ENCODE results near the gene ZBTB46.
"Not testable (repeated sequence)": the region's sequence is repeated elsewhere in the genome, so short reads cannot be mapped to it uniquely, and the experiment has no call there.

ZBTB46 gene

DNA sequence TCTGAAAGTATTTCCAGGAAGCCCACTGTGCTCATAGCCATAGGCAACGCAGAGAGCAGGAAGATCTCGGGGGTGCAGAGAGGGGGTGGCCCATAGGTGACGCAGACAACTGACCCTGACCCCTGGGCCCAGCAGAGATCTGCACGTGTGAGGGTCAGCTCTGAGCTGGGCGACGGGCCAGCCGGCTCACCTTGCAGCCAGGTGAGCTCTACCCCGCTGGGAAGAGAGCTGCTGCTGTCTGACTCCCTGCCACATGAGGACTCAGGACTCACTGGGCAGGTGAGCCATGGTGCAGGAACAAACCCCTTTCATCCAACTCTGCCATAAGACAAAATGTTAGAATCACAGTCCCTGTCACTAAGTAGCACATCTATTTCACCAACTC, 19.6 kb downstream of the ZBTB46 start:
- no peak for DNase-seq

DNA sequence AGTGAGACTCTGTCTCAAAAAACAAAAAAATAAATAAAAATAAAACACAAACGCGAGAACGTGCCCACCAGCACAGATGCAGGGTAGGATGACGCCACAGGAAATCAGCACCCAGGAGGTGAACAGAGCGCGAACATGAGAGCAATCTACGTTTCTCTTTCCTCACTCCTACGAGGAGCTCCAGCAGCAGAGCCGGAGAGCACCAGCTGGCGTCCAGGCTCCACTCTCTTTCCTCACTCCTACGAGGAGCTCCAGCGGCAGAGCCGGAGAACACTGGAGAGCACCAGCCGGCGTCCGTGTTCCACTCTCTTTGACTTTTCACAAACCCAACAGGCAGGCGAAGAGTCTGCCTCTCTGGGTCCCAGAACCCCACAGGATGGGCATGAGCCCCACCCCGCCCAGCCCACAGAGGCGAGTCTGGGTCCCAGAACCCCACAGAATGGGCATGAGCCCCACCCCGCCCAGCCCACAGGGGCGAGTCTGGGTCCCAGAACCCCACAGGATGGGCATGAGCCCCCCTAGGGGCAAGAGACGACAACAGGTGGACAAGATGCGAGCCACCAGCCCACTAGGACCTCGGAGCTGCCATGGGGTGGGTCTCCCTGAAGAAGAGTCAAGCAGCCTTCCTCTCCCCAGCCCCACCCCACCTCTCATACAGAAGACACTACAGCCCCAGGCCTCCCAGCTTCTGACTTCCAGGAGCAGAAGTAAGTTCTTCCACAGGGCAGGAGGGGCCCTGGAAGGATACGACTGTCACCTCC, 20.2 kb downstream of the ZBTB46 start:
- DNase-seq: no peak

DNA sequence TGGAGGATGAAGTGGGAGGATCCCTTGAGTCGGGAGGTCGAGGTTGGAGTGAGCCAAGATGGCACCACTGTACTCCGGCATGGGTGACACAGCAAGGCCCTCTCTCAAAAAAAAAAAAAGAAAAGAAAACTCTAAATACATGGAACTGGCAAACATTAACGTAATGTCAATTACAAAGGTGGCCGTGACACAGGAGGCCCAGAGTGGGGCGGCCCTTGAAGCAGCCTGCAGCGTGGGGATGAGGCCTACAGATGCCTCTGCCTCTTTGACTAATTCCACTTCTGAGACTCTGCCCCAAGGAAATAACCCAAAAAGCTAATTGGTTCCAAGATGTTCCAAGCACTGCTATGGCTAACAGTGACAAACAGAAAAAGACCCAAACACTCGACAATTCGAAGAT, 21.2 kb downstream of the ZBTB46 start:
- DNase-seq: no peak

DNA sequence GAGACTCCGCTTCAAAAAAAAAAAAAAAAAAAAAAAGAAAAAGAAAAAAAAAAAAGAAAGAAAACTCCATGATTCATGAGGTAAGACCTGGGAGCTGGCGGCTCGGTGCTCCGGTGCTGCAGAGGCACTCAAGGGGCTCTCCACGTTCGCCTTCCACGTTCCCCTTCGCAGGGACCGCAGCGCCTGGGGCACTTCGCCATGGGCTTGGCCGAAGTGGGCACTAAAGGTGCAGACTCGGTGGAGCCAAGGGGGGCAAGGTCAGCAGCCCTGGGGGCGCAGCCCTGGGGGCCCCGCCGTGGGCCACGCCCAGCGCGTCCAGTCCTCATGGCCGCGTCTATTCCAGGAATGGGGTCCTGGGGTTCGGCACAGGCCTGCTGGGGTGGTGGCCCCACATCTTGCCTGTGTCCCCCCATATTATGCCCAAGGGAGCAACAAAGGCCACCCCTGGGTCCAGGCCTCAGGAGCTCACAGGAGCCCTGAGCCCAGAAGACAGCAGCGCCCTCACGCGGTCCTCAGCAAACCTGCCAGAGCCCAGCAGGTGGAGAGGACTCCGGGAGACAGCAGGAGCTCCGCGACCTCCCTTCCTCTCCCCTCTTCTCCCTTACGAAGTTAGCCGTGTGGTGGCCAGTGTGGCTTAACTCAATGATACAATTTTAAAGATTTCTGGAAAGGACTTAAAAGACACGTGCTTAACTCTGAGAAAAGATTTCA, 21.9 kb downstream of the ZBTB46 start:
- no peak for DNase-seq

DNA sequence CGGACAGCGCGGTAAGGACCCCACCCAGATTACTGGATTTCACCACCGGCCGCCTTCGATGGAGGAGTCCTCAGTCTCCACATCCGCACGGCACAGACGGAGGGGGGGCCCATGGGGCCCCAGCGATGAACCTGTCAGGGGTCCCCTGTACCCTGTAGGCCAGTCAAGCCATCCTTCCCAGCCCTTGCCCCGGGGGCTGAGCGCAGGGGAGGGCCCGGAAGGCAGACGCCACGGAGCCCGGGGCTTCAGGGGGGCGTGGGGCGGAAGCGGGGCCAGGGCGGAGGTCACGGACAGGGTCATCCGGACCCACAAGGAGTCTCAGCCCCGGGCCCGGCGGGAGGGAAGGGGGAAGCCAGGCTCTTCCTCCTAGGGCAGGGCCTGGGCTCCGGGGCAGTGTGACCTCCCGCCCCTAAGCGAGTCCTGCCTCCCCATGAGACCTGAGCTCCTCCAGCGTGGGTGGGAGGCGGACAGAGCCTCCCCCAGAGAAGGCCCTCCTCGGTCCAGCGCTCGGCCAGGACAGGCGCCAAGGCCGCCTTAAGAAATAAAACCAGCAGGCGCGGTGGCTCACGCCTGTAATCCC, 22.8 kb downstream of the ZBTB46 start:
- DNase-seq: no peak

DNA sequence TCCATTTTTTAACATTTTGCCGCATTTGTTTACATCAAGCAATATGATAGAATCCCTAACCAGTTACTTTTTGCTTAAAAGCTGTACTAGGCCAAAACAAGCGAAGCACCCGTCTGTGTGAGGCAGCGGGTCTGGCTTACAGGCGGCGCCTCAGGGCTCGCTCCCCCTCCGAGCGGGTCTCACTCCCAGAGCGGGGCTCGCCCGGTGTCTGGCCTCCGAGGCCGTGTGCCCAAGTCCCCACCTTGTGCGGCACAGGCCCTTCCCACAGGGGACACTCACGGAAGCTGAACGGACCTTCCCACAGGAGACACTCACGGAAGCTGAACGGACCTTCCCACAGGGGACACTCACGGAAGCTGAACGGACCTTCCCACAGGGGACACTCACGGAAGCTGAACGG, 23.4 kb downstream of the ZBTB46 start:
- no peak for DNase-seq

DNA sequence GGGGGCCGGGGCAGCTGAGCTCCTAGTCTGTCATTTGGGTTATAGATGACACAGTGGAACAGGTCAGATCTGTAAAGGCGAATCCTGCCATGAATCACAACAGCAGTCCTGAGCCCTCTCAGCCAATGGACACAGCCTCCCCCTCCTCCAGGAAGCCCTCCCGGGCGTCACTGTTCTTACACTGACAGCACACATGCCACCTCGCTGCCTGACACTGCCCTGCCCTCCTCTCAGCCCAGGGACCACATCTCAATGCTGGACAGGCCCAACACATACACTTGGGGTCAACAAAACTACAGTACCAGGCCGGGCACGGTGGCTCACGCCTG, 26.8 kb downstream of the ZBTB46 start:
- DNase-seq: no peak

DNA sequence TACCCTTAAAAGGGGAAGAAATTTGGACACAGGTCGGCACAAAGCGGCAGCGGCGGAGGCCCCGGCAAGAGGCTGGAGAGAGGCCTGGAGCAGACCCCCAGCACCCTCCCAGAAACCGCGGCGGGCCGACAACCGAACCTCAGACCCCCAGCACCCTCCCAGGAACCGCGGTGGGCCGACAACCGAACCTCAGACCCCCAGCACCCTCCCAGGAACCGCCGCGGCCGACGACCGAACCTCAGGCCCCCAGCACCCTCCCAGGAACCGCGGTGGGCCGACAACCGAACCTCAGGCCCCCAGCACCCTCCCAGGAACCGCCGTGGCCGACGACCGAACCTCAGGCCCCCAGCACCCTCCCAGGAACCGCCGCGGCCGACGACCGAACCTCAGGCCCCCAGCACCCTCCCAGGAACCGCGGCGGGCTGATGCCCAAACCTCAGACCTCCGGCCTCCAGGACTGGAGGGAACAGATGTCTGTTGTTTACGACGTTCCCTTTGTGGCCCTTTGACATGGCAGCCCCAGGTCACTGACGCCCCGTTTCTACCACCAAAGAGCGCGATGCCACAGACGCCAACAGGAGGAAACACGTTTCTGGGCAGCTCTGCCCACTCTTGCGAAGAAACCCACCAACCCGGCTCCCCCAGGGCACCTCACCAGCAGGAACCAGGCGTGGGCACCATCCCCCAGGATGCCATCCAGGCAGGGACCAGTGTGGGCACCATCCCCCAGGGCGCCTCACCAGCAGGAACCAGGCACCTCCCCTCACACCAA, 28.4 kb downstream of the ZBTB46 start:
- no peak for DNase-seq

DNA sequence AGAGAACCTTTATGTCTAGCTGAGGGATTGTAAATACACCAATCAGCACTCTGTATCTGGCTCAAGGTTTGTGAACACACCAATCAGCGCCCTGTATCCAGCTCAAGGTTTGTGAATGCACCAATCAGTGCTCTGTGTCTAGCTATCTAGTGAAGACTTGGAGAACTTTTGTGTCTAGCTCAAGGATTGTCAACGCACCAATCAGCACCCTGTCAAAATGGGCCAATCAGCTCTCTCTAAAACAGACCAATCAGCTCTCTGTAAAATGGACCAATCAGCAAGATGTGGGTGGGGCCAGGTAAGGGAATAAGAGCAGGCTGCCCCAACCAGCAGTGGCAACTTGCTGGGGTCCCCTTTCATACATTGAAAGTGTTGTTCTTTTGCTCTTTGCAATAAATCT, 29.9 kb downstream of the ZBTB46 start:
- DNase-seq: not testable (repeated sequence)

DNA sequence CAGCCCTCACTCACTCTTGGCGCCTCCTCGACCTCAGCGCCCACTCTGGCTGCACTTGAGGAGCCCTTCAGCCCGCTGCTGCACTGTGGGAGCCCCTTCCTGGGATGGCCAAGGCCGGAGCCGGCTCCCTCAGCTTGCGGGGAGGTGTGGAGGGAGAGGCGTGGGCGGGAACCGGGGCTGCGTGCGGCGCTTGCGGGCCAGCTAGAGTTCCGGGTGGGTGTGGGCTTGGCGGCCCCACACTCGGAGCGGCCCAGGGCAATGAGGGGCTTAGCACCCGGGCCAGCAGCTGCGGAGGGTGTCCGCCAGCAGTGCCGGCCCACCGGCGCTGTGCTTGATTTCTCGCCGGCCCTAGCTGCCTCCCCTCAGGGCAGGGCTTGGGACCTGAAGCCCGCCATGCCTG, 30.7 kb downstream of the ZBTB46 start:
- not testable (repeated sequence) for DNase-seq

DNA sequence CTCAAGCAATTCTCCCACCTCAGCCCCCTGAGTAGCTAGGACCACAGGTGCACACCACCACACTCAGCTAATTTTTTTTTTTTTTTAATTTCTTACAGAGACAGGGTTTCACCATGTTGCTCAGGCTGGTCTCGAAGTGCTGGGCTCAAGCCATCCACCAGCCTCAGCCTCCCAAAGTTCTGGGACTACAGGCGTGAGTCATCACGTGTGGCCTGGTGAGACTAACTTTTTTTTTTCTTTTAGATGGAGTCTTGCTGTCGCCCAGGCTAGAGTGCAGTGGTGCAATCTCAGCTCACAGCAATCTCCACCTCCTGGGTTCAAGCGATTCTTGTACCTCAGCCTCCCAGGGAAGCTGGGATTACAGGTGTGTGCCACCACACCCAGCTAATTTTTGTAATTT, 31.9 kb downstream of the ZBTB46 start:
- DNase-seq: not testable (repeated sequence)

DNA sequence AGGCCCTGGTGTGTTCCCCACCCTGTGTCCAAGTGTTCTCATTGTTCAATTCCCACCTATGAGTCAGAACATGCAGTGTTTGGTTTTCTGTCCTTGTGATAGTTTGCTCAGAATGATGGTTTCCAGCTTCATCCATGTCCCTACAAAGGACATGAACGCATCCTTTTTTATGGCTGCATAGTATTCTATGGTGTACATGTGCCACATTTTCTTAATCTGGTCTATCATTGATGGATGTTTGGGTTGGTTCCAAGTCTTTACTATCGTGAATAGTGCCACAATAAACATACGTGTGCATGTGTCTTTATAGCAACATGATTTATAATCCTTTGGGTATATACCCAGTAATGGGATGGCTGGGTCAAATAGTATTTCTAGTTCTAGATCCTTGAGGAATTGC, 33.9 kb downstream of the ZBTB46 start:
- DNase-seq: not testable (repeated sequence)

DNA sequence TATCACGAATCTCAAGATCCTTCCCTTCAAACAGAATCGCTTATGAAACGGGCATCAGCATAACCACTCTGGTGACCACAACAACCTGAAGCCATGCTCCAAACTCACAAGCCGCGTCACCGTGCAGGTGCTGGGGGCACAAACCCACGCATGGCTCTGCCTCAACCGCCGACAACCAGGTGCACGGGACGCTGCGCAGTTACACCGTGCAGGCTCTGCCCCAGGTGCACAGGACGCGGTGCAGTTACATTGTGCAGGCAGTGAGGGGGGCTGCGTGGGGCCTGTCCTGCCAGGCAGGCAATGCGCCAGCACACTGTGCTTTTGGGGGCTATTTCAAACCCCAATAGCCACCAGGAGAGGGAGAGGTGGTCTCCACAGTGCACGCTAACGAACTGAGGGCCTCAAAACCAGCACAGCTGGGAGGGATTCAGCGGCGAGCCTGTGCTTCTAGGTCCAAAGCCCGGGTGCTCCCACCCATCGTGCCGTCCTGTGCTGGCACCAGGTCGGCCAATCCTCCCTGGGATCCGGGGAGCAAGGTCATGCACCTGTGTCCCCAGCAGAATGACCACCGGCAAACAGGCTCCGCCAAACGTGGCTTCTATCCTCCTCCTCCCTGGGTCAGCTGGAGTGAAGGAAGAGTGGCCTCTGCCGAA, 35.8 kb downstream of the ZBTB46 start:
- DNase-seq: no peak

DNA sequence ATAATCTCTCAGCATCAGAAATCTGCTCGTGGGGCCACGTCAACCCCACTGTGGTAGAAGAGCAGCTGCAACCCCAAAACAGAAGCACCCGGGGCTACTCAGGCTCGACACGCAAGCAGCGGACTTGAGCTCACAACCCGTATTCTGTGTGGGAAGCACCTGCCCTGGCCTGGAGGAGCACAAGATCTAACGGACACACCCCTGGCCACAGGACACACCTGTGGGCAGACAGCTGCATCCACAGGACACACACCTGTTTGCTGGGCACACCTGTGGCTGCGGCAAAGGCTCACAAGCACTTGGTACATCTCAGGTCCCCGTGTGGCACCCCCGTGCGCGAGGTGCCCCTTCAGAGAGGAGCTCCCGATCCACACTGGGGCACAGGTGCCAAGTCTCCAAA, 36.5 kb downstream of the ZBTB46 start:
- DNase-seq: no peak

DNA sequence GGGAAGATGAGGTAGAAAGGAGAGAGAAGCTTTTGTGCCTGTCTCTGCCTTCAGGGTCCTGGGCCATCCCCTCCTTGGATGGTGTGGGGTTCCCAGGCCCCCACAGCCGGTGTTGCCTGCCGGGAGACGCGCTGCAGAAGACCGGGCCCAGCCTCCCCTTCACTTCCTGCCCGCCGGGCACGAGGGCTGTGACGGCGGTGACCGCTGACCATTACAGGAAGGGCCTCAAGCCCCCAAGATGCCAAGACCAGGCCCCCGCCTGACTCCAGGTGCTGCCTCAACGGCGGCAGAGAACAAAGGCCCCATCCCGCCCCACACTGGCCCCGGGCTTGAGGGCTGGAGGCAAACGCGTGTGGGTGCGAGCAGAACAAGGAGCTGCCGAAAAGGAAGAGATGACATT, 38.2 kb downstream of the ZBTB46 start:
- no peak for DNase-seq

DNA sequence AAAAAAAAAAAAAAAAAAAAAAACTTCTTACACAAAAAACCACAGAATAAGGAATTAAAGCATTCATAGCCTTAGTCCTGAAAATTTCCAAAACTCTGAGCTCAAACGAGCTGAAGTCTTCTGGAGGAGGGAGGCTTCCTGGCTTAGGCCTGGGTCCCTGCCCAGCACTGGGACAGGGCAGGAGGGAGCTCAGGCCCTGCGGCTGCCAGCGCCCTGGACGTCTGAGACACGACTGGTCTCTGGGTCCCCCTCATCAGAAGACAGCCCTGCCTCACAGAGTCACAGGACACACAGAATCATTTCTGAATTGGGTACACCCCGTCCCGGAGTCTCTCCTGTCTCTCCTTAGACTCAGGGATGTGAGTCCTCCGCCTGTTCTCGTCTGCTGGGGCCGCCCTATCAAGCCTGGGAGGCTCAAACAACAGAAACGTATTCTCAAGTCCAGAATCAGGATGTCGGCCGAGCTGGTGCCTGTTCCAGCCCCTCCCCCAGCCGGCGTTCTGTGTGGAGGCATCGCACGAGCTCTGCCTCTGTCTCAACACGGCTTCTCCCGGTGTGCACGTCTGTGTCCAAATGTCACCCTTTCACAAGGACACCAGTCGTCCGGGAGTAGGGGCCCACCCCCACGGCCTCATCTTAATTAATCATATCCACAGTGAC, 39.4 kb downstream of the ZBTB46 start:
- DNase-seq: no peak

DNA sequence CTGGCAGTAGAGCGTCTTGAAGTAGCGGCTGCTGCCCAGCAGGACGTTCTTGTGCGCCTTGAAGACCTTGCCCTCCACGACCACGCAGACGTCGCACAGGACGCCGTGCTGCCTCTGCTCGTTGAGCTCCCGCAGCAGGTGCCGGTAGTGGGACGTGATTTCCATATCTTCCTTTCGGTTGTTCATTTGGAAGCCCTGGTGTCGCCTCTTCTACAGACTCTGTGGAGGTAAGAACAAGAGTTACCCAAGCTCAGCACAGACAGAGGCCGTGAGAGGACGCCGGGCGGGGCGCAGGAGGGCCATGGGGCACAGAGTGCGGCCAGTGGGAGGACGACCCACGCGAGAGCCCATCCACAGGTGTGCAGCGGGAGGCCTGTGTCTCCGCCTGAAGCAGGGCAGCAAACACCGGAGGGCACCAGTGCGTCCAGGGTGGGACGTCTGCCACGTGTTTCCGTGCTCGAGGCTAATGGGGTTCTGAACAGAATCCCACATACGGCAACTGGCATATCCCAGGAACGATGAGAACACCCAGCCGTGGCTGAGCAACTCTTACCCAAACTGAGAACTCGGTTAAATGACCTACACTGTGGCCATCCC, 40.4 kb downstream of the ZBTB46 start:
- DNase-seq: no peak

DNA sequence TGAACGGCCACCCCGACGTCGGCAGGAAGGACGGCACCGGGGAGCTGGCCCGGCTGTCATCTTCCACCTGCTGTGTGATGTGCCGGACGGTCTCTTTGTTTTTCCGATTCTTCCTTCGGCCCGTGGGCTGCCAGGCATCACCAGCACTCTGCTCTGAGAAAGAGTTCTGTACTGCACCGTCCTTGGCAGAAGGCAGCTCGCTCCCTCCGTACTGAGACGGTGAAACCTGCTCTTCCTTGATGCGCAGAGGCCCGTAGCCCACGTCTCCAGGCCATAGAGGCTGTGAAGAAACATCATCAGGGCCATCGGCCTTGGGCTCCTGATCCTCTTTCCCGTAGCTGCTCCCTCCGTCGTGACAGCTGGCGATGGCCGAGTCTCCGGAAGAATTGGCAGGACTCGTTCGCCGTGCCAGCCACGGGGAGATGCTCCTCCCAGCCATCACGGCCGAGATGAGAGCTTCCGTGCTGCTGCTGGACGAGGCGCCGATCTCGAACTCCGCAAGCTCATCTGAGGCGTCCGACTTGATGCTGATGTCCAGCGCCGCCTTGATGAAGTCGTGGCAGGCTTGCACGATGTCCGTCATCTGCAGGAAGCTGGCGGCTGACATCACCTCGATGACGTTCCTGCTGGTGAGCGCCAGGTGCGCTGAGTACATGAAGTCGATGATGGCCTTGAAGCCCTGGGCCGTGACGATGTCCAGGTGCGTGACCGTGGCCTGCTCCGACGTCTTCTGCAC, 41.1 kb downstream of the ZBTB46 start:
- no peak for DNase-seq

DNA sequence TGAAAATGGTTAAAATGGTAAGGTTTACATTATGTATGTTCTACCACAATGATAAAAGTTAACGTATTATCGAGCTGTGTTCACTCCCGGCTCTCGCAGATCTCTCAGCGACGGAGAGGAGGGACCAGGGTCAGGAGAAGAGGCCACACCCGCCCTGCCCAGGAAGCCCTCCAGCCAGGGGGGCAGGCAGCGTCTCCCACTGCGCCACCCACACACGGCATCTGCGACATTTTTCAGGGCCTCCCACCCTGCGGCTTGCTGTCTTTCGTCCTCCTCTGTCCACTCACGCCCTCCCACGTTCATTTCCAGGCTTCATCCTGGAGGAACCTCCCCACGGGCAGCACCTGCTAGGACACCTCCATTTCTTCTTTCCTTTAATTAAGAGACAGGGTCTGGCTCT, 43.3 kb downstream of the ZBTB46 start:
- DNase-seq: no peak

DNA sequence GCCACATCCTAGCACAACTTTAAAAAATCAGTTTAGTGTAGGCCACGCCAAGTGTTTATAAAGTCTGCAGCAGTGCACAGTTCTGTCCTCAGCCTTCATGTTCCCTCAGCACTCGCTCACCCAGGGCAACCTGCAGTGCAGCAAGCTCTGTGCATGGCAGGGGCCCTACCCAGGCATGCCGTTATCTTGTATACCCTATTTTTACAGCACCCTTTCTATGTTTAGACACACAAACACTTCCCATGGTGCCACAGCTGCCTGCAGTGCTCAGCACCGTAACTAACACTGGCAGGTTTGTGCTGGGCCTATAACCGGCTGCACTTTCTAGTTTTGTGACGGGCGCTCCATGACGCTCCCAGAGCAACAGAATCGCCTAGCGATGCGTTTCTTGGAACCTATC, 43.8 kb downstream of the ZBTB46 start:
- DNase-seq: no peak

DNA sequence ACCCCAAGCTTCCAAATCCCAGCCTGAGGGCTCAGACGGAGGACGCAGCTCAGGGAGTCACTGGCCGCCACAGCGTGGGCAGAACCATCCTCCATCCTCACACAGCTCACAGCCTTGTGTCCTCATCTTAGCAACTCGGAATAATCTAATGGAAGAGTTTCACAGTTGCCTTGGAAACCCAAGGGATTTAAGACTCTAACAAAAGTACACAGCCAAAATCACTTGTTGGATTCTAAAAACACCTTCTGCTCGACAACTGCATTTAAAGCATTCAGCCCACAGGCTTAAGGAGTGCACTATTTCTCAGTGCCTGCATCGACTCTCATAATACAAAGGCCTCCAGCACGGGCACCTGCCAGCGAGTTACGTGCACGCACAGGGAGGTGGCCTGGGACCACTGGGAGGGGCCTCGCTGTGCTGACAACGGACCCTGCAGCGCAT, 45.4 kb downstream of the ZBTB46 start:
- no peak for DNase-seq

Data from activated CD4-positive, alpha-beta T cell treated with anti-CD3 and anti-CD28 coated beads for 1 hour (primary cell).